ENCODE results near the gene STPG2.
"Not testable (repeated sequence)": the region's sequence is repeated elsewhere in the genome, so short reads cannot be mapped to it uniquely, and the experiment has no call there.

STPG2 gene

GRCh38 chr4:97645071-97645821 lies 498.0 kb downstream of the STPG2 start:
- no peaks in the 10 kb centered on the region for H3K4me1 Mint-ChIP-seq
- no peaks in the 10 kb centered on the region for H3K36me3 Mint-ChIP-seq
- H3K27me3 Mint-ChIP-seq, result no peaks in the 10 kb centered on the region
- DNase-seq (ENCODE audit: low spot score in 2 of 2) (no peak), ATAC-seq (ENCODE audit: low read depth) (no peak)
- no peak overlapping the region for H3K4me3 Mint-ChIP-seq
- H3K27ac Mint-ChIP-seq, result no peak overlapping the region
- H3K9me3 Mint-ChIP-seq, result no peaks in the 10 kb centered on the region

DNA sequence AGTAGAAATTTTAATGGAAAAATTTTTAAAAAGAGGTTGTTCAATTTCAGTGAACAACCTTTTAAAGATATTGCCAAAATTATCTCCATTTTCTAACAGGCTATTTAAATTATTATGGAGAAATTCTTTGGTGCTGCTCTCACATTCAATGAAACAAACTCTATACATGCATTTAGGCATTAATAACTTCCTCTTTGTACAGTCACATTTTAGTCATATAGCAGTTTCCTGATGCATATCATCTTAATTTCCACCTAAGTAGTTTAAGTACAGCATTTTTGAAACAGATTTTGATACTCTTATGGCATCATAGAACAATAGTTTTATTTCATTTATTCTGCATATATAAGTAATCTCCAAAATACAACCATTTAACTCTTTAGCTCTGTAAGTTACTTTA lies 500.1 kb downstream of the STPG2 start:
- no peak overlapping the region for H3K4me3 Mint-ChIP-seq
- DNase-seq (ENCODE audit: low spot score in 2 of 2), result no peak
- no peaks in the 10 kb centered on the region for H3K4me1 Mint-ChIP-seq
- no peaks in the 10 kb centered on the region for H3K9me3 Mint-ChIP-seq
- no peak overlapping the region for H3K27ac Mint-ChIP-seq
- ATAC-seq (ENCODE audit: low read depth), result no peak
- H3K36me3 Mint-ChIP-seq, result no peaks in the 10 kb centered on the region
- H3K27me3 Mint-ChIP-seq, result no peaks in the 10 kb centered on the region

DNA sequence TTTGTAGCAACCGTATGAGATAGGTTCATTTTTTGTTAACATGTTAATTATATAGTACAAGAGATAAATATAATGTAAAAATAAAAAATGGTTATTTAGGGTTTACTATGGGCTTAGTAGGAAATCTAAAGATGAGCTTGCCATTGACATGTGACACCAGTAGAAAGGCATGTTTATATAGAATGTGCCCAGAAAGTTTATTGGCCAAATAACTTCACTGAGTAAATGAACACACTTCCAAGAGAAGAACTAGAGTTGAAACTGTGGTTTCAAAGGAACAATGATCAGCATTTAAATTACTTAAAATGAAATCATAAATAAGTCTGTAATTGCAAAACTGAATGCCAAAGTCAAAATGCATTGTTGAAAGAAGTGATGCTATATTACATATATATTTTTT lies 503.3 kb downstream of the STPG2 start:
- ATAC-seq (ENCODE audit: low read depth) (no peak), DNase-seq (ENCODE audit: low spot score in 2 of 2) (no peak)
- no peaks in the 10 kb centered on the region for H3K4me1 Mint-ChIP-seq
- no peaks in the 10 kb centered on the region for H3K9me3 Mint-ChIP-seq
- H3K27me3 Mint-ChIP-seq, result no peaks in the 10 kb centered on the region
- H3K36me3 Mint-ChIP-seq, result no peaks in the 10 kb centered on the region
- H3K4me3 Mint-ChIP-seq, result no peak overlapping the region
- no peak overlapping the region for H3K27ac Mint-ChIP-seq

DNA sequence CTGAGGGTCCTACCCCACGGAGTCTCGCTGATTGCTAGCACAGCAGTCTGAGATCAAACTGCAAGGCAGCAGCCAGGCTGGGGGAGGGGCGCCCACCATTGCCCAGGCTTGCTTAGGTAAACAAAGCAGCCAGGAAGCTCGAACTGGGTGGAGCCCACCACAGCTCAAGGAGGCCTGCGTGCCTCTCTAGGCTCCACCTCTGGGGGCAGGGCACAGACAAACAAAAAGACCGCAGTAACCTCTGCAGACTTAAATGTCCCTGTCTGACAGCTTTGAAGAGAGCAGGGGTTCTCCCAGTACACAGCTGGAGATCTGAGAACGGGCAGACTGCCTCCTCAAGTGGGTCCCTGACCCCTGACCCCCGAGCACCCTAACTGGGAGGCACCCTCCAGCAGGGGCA lies 509.4 kb downstream of the STPG2 start:
- ATAC-seq (ENCODE audit: low read depth), result not testable (repeated sequence)

DNA sequence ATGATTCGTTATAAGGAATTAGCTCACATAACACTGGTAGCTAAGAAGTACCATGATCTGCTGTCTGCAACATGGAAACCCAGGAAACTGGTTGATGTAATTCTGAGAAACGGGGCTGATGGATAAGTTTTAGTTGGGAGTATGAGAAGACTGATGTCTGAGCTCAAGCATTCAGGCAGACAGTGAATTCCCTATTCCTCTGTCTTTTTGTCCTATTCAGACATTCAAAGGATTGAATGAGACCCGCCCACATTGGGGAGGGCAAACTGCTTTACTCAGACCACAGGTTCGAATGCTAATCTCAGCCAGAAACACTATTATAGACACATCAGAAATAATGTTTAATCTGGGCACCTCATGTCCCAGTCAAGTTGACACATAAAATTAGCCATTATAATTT lies 515.5 kb downstream of the STPG2 start:
- Mint-ChIP-seq H3K36me3 (no peaks in the 10 kb centered on the region), H3K4me3 (no peak overlapping the region), H3K27me3 (no peaks in the 10 kb centered on the region), H3K9me3 (peaks cover 8% of the 10 kb centered on the region), H3K27ac (no peak overlapping the region), H3K4me1 (no peaks in the 10 kb centered on the region)
- ATAC-seq (ENCODE audit: low read depth), result no peak
- DNase-seq (ENCODE audit: low spot score in 2 of 2), result no peak

More for the DNA sequence above, 509.4 kb downstream of the STPG2 start:
- H3K36me3 Mint-ChIP-seq; H3K27ac Mint-ChIP-seq; H3K4me3 Mint-ChIP-seq; H3K4me1 Mint-ChIP-seq; H3K27me3 Mint-ChIP-seq; H3K9me3 Mint-ChIP-seq; DNase-seq (ENCODE audit: low spot score in 2 of 2): not testable (repeated sequence)

GRCh38 chr4:97624204-97624603 lies 519.1 kb downstream of the STPG2 start:
- no peak for ATAC-seq (ENCODE audit: low read depth)
- Mint-ChIP-seq H3K4me1 (no peaks in the 10 kb centered on the region), H3K36me3 (no peaks in the 10 kb centered on the region), H3K27ac (no peak overlapping the region), H3K4me3 (no peak overlapping the region), H3K9me3 (peaks cover 13% of the 10 kb centered on the region), H3K27me3 (no peaks in the 10 kb centered on the region)
- DNase-seq (ENCODE audit: low spot score in 2 of 2), result no peak

DNA sequence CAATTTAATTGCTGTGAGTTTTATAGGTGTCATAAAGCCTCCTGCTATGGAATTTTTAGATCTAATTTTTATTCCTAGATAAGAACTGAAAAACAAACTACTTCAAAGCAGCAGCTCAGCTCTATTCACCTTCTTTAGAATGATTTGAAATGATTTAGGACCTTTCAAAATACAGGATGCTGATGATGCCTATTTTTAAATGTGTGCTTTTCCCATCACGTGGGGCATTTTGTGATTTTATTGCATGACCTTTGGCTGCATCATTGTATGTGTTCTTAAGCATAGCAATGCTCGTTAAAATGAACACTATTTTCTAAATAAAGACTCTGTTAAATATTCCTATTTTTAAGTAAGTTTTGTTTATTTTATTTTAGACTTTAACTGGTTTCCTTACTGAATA lies 537.3 kb downstream of the STPG2 start:
- H3K9me3 Mint-ChIP-seq, result no peaks in the 10 kb centered on the region
- no peaks in the 10 kb centered on the region for H3K4me1 Mint-ChIP-seq
- H3K27ac Mint-ChIP-seq, result no peak overlapping the region
- H3K27me3 Mint-ChIP-seq, result no peaks in the 10 kb centered on the region
- ATAC-seq (ENCODE audit: low read depth), result no peak
- no peak overlapping the region for H3K4me3 Mint-ChIP-seq
- H3K36me3 Mint-ChIP-seq, result no peaks in the 10 kb centered on the region
- DNase-seq (ENCODE audit: low spot score in 2 of 2), result no peak

DNA sequence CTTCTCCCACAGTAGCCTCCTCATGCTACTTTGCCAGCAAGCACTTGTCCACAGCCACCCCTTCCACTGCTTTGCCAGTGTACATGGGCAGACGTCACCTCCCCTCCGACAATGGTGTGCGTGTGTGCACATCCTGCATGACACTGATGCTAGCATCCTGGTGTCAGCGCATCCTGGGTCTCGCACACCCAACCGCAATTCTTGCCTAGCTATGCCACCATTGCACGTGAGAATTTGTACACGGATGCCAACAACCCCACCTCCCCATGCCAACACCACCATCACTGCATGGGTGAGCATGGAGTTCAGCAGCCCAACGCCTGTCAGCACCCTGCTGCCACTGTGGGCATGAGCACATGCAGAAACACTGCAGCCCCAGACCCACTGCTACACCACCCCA lies 550.0 kb downstream of the STPG2 start:
- Mint-ChIP-seq H3K27ac (no peak overlapping the region), H3K9me3 (peaks cover 6% of the 10 kb centered on the region)
- DNase-seq (ENCODE audit: low spot score in 2 of 2), result no peak

GRCh38 chr4:97590266-97590665 lies 553.0 kb downstream of the STPG2 start:
- Mint-ChIP-seq H3K9me3 (peaks cover 5% of the 10 kb centered on the region), H3K4me3 (no peak overlapping the region), H3K27ac (no peak overlapping the region), H3K27me3 (no peaks in the 10 kb centered on the region), H3K4me1 (no peaks in the 10 kb centered on the region), H3K36me3 (no peaks in the 10 kb centered on the region)
- DNase-seq (ENCODE audit: low spot score in 2 of 2), result no peak
- no peak for ATAC-seq (ENCODE audit: low read depth)

More for the DNA sequence above, 550.0 kb downstream of the STPG2 start:
- no peak for ATAC-seq (ENCODE audit: low read depth)
- Mint-ChIP-seq H3K4me3 (no peak overlapping the region), H3K36me3 (no peaks in the 10 kb centered on the region), H3K4me1 (no peaks in the 10 kb centered on the region), H3K27me3 (no peaks in the 10 kb centered on the region)

DNA sequence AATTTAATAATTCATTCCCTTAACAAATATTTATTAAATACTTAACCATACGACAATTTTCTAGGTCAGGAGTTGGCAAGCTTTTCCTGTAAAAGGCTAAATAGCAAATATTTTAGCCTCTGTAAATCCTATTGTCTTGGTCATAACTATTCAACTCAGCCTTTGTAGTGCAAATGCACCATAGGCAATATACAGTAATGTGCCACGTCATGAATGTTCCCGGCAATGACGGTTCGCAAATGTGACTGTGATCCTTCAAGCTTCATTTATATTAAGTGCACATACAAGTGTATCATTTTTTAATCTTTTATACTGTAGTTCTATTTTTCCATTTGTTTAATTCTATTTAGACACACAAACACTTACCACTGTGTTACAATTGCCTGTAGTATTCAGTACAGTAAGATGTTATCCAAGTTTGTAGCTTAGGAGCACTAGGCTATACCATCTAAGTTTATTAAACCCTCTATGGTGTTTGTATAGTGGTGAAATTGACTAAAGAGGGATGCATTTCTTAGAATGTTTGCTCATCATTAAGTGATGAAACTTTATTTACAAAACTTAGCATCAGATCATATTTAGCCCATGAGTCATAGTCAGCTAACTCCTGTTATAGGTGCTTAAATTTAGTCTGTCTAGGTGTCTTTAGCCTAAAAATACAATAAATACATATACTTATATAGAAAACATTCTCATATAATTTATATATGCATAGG lies 553.6 kb downstream of the STPG2 start:
- Mint-ChIP-seq H3K36me3 (no peaks in the 10 kb centered on the region), H3K9me3 (peaks cover 5% of the 10 kb centered on the region), H3K27me3 (no peaks in the 10 kb centered on the region), H3K4me3 (no peak overlapping the region), H3K27ac (no peak overlapping the region), H3K4me1 (no peaks in the 10 kb centered on the region)
- DNase-seq (ENCODE audit: low spot score in 2 of 2), result no peak
- no peak for ATAC-seq (ENCODE audit: low read depth)

DNA sequence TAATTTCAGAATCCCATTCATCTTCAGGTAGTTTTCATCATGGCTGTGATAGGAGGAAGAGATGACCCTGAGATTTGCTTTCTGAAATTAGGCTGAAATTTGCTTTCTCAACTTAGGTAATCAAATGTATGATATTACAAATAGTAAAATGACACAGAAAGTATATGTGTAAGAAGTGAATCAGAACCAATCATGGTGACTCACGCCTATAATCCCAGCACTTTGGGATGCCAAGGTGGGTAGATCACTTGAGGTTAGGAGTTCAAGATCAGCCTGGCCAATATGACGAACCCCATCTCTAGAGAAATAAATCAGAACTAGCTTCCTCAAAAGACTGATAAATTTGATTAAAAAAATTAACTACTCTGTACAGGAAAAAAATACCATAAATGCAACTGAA lies 555.4 kb downstream of the STPG2 start:
- Mint-ChIP-seq H3K36me3 (no peaks in the 10 kb centered on the region), H3K27me3 (no peaks in the 10 kb centered on the region), H3K4me3 (no peak overlapping the region), H3K4me1 (no peaks in the 10 kb centered on the region), H3K27ac (no peak overlapping the region), H3K9me3 (peaks cover 1% of the 10 kb centered on the region)
- DNase-seq (ENCODE audit: low spot score in 2 of 2) (no peak), ATAC-seq (ENCODE audit: low read depth) (no peak)

DNA sequence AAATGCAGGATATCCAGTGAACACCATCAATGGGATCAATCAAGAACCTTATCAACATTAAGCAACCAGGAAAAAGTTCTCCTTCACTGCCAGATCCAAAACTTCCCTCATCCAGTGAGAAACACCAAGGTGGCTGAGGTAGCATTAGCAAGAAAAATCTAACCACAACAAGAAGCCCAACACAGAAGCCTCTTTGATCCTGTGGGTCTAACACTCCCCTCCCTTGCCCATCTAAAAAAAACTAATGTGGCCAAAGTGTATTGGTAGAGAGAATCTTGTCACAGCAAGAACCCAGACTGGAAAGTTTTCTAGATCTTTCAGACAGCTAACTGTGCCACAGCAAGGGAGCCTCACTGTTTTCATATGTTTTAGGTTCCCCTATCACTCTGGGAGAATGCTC lies 558.0 kb downstream of the STPG2 start:
- Mint-ChIP-seq H3K4me3 (no peak overlapping the region), H3K4me1 (no peaks in the 10 kb centered on the region), H3K27me3 (no peaks in the 10 kb centered on the region), H3K9me3 (peaks cover 1% of the 10 kb centered on the region), H3K27ac (no peak overlapping the region), H3K36me3 (no peaks in the 10 kb centered on the region)
- DNase-seq (ENCODE audit: low spot score in 2 of 2) (no peak), ATAC-seq (ENCODE audit: low read depth) (no peak)

- Mint-ChIP-seq H3K4me3 (no peak overlapping the region), H3K27me3 (no peaks in the 10 kb centered on the region), H3K4me1 (no peaks in the 10 kb centered on the region), H3K36me3 (no peaks in the 10 kb centered on the region), H3K9me3 (peaks cover 1% of the 10 kb centered on the region), H3K27ac (no peak overlapping the region)
- ATAC-seq (ENCODE audit: low read depth), result no peak
- DNase-seq (ENCODE audit: low spot score in 2 of 2), result no peak
Measured at GRCh38 chr4:97582890-97583289, 560.4 kb downstream of the STPG2 start.

- DNase-seq (ENCODE audit: low spot score in 2 of 2), result no peak
Measured at GRCh38 chr4:97577004-97577403, 566.3 kb downstream of the STPG2 start.

GRCh38 chr4:97560009-97560408 lies 583.3 kb downstream of the STPG2 start:
- H3K27ac Mint-ChIP-seq, result no peak overlapping the region
- H3K9me3 Mint-ChIP-seq, result peaks cover 9% of the 10 kb centered on the region
- DNase-seq (ENCODE audit: low spot score in 2 of 2), result no peak
- no peak for ATAC-seq (ENCODE audit: low read depth)
- H3K4me3 Mint-ChIP-seq, result no peak overlapping the region
- no peaks in the 10 kb centered on the region for H3K36me3 Mint-ChIP-seq
- H3K27me3 Mint-ChIP-seq, result no peaks in the 10 kb centered on the region
- no peaks in the 10 kb centered on the region for H3K4me1 Mint-ChIP-seq

More at GRCh38 chr4:97577004-97577403, 566.3 kb downstream of the STPG2 start:
- no peak for ATAC-seq (ENCODE audit: low read depth)
- Mint-ChIP-seq H3K36me3 (no peaks in the 10 kb centered on the region), H3K4me3 (no peak overlapping the region), H3K9me3 (no peaks in the 10 kb centered on the region), H3K27me3 (no peaks in the 10 kb centered on the region), H3K4me1 (no peaks in the 10 kb centered on the region), H3K27ac (no peak overlapping the region)

All from memory B cell (primary cell).